Measurements from ENCODE around the gene TMC1.

TMC1 gene

GRCh38 chr9:72618811-72619210 lies 97.4 kb downstream of the TMC1 start:
- no peaks in the 10 kb centered on the region for H3K27me3 ChIP-seq (ENCODE audit: low read depth, low read length)
- H2AFZ ChIP-seq (ENCODE audit: low read depth, low read length) = no peak overlapping the region
- H3K9ac ChIP-seq (ENCODE audit: low read length) = no peak overlapping the region
- H3K4me2 ChIP-seq (ENCODE audit: low read length) = no peak overlapping the region
- no peak for TF ChIP-seq EZH2phosphoT487 (IDR thresholded peaks at IDR 0.05; ENCODE audit: low read depth)
- no peak for TF ChIP-seq CTCF (IDR thresholded peaks at IDR 0.05; ENCODE audit: low read depth, low read length)
- no peaks in the 10 kb centered on the region for H3K4me1 ChIP-seq (ENCODE audit: low read length)
- no peaks in the 10 kb centered on the region for H3K36me3 ChIP-seq (replicated peaks; ENCODE audit: low read depth, low read length)
- H3K27ac ChIP-seq (ENCODE audit: low read length) = no peak overlapping the region
- H3K9me3 ChIP-seq (ENCODE audit: insufficient read depth, low read length) = no peaks in the 10 kb centered on the region
- H3K4me3 ChIP-seq (ENCODE audit: low read length) = no peak overlapping the region
- no peaks in the 10 kb centered on the region for H3K79me2 ChIP-seq (ENCODE audit: low read length)
- no peaks in the 10 kb centered on the region for H4K20me1 ChIP-seq (ENCODE audit: insufficient read depth, low read length)

- no peak for TF ChIP-seq EZH2phosphoT487 (IDR thresholded peaks at IDR 0.05; ENCODE audit: low read depth)
- TF ChIP-seq CTCF (IDR thresholded peaks at IDR 0.05; ENCODE audit: low read depth, low read length) = no peak
- Histone ChIP-seq H3K4me1 (ENCODE audit: low read length) (no peaks in the 10 kb centered on the region), H2AFZ (ENCODE audit: low read depth, low read length) (no peak overlapping the region), H3K36me3 (replicated peaks; ENCODE audit: low read depth, low read length) (no peaks in the 10 kb centered on the region), H3K27ac (ENCODE audit: low read length) (no peak overlapping the region), H3K9me3 (ENCODE audit: insufficient read depth, low read length) (no peaks in the 10 kb centered on the region), H3K9ac (ENCODE audit: low read length) (no peak overlapping the region), H3K27me3 (ENCODE audit: low read depth, low read length) (no peaks in the 10 kb centered on the region), H3K4me3 (ENCODE audit: low read length) (no peak overlapping the region), H4K20me1 (ENCODE audit: insufficient read depth, low read length) (no peaks in the 10 kb centered on the region), H3K79me2 (ENCODE audit: low read length) (no peaks in the 10 kb centered on the region), H3K4me2 (ENCODE audit: low read length) (no peak overlapping the region)
Measured at GRCh38 chr9:72622186-72622585, 100.8 kb downstream of the TMC1 start.

- no peak for TF ChIP-seq CTCF (IDR thresholded peaks at IDR 0.05; ENCODE audit: low read depth, low read length)
- TF ChIP-seq EZH2phosphoT487 (IDR thresholded peaks at IDR 0.05; ENCODE audit: low read depth) = no peak
Measured at GRCh38 chr9:72623156-72623555, 101.7 kb downstream of the TMC1 start.

GRCh38 chr9:72627147-72627546 lies 105.7 kb downstream of the TMC1 start:
- H3K27me3 ChIP-seq (ENCODE audit: low read depth, low read length) = no peaks in the 10 kb centered on the region
- H3K36me3 ChIP-seq (replicated peaks; ENCODE audit: low read depth, low read length) = no peaks in the 10 kb centered on the region
- no peak for TF ChIP-seq CTCF (IDR thresholded peaks at IDR 0.05; ENCODE audit: low read depth, low read length)
- no peak for TF ChIP-seq EZH2phosphoT487 (IDR thresholded peaks at IDR 0.05; ENCODE audit: low read depth)
- H3K4me2 ChIP-seq (ENCODE audit: low read length) = no peak overlapping the region
- H3K4me1 ChIP-seq (ENCODE audit: low read length) = no peaks in the 10 kb centered on the region
- H3K4me3 ChIP-seq (ENCODE audit: low read length) = no peak overlapping the region
- H3K79me2 ChIP-seq (ENCODE audit: low read length) = no peaks in the 10 kb centered on the region
- H3K9me3 ChIP-seq (ENCODE audit: insufficient read depth, low read length) = no peaks in the 10 kb centered on the region
- no peak overlapping the region for H3K9ac ChIP-seq (ENCODE audit: low read length)
- H3K27ac ChIP-seq (ENCODE audit: low read length) = no peak overlapping the region
- no peak overlapping the region for H2AFZ ChIP-seq (ENCODE audit: low read depth, low read length)
- H4K20me1 ChIP-seq (ENCODE audit: insufficient read depth, low read length) = no peaks in the 10 kb centered on the region

More at GRCh38 chr9:72623156-72623555, 101.7 kb downstream of the TMC1 start:
- Histone ChIP-seq H3K4me2 (ENCODE audit: low read length) (no peak overlapping the region), H3K9ac (ENCODE audit: low read length) (no peak overlapping the region), H2AFZ (ENCODE audit: low read depth, low read length) (no peak overlapping the region), H3K4me3 (ENCODE audit: low read length) (no peak overlapping the region), H3K9me3 (ENCODE audit: insufficient read depth, low read length) (no peaks in the 10 kb centered on the region), H3K79me2 (ENCODE audit: low read length) (no peaks in the 10 kb centered on the region), H3K4me1 (ENCODE audit: low read length) (no peaks in the 10 kb centered on the region), H4K20me1 (ENCODE audit: insufficient read depth, low read length) (no peaks in the 10 kb centered on the region), H3K27me3 (ENCODE audit: low read depth, low read length) (no peaks in the 10 kb centered on the region), H3K36me3 (replicated peaks; ENCODE audit: low read depth, low read length) (no peaks in the 10 kb centered on the region), H3K27ac (ENCODE audit: low read length) (no peak overlapping the region)

All from OCI-LY3 (cell line).